GM12874 (cell line): ENCODE measurements around the gene CAMK2A.

Source experiments
- TF ChIP-seq, protein P1 (sequence below): IDR thresholded peaks from 2 replicates; pipeline ENCODE4 v1.5.1; 2011; ENCODE audit warnings: low read depth, mild to moderate bottlenecking, control low read depth, low read length, moderate library complexity; ENCODE audit not compliant: insufficient read depth

The CAMK2A gene

DNA sequence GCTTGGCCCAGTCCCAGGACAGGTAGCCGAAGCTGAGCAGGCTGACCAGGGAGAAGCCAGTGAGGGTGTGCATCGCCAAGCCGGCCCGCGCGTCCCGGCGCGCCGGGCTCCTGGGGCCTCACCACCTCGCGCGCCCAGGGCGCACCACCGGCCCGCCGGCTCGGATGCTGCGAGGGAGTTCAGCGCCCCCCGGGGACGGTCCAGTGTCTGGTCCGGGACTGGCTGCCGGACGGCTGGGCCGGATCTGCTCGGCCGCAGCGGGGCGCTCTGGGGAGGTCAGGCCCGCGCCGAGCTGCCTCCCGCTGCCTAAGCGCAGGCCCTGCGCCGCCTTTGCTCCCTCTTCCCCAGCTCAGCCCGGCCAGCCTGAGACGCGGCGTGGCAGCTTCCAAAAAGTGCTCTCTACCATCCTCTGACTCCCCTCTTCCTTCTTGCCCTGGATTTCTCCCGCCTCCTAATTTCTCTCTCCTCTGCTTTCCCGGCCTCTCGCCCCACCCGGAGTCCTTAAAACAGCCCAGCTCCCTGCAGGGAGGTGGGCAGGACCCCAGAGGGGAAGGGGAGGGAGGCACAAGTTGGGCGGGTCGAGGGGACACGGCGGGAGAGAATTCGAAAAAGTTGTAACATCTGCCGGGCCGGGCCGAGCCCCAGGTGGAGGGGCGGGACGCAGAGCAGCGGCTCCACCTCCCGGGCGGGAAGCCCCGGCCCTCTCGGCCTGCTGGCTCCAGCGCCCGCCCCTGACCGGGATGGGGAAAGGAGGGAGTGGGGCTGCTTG, 12.9 kb upstream of the CAMK2A start, which contains the start of gene ARSI:
Gene ARSI (minus strand): TSS at position 605 of the 769 bp plus-strand sequence. CDS start 532 bp downstream, at position 73.
- TF ChIP-seq, protein P1, sequence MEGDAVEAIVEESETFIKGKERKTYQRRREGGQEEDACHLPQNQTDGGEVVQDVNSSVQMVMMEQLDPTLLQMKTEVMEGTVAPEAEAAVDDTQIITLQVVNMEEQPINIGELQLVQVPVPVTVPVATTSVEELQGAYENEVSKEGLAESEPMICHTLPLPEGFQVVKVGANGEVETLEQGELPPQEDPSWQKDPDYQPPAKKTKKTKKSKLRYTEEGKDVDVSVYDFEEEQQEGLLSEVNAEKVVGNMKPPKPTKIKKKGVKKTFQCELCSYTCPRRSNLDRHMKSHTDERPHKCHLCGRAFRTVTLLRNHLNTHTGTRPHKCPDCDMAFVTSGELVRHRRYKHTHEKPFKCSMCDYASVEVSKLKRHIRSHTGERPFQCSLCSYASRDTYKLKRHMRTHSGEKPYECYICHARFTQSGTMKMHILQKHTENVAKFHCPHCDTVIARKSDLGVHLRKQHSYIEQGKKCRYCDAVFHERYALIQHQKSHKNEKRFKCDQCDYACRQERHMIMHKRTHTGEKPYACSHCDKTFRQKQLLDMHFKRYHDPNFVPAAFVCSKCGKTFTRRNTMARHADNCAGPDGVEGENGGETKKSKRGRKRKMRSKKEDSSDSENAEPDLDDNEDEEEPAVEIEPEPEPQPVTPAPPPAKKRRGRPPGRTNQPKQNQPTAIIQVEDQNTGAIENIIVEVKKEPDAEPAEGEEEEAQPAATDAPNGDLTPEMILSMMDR = no peak

DNA sequence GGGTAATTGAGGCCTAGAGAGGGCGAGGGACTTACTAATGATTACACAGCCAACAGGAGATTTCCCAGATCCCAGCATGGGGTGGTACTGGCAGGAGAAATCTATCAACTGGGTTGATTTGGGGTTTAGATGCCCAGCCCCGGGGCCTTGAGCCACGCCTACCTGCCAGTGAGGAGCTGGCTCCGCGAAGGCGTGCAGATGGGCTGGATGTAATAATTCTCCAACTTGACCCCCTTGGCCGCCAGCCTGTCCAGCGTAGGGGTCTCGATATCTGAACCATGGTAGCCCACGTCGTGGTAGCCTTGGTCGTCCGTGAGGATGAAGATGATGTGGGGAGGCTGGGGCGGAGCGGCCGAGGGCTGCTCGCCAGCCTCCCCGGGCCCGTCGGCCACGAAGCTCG, 12.3 kb upstream of the CAMK2A start:
- TF ChIP-seq, protein P1 = no peak

- TF ChIP-seq, protein P1 = no peak
Measured at GRCh38 chr5:150301170-150301505, 11.6 kb upstream of the CAMK2A start.

DNA sequence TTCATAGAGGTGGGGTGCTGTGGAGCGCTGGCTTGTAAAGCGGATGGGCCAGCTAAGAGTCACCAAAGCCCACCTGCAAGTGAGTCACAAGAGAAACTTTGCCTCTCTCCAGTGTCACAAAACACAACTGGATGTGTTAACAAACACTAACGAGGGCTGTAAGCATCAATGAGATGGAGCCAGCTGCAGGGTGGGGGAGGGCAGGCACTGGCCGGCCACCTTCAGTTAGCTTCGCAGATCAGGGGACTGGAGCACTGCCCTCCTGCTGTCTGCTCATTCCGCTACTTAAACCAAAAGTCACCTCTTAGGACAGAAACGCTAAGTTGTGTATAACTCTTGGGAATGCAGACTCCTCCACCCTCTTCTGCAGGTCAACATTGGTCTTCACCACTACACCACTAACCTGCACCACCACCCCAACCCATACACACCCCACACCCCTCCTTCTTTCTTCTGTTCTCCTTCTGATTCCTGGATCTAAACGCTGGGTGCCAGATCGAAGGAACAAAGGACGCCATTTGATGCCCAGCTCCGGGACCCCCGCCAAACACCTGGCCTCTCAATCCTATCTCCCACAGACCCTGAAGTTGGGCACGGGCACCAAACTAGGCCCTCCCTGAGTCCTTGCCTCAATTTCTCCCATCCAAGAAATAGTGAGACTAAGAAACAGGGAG, 11.1 kb upstream of the CAMK2A start:
- TF ChIP-seq, protein P1 = no peak

GRCh38 chr5:150299571-150300327, 10.2 kb upstream of the CAMK2A start:
- TF ChIP-seq, protein P1 = no peak

DNA sequence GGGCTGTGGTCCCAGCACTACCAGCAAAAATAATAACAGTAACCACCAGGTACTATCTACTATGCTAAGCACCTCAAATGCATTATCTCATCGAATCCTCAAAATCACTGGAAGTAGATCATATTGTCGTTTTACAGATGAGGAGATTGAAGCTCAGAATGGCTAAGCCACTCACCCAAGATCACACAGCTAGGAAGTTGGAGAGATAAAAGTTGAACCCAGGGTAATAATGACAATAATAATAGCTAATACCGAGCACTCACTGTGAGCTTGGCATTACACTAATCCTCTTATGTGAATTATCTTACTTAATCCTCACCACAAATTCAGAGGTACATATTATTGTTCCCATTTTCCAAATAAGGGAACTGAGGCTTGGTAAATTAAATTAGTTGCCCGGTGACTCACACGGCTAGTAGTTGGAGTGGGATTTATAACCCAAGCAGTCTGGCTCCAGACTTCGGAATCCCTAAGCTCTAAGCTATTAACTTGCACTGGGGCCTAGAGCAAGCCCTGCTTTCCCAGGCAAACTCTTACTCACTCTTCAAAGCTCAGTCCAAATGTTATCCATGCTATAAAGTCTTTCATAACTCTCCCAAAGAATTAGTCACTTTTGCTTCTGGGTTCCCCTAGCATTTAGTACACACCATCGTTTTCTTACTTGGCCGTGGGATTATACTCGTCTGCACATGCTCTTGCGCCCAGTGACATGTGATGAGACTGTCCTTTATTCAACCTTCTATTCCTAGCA, 9.3 kb upstream of the CAMK2A start:
- TF ChIP-seq, protein P1 = no peak
